Vagina (tissue), 2 donors: ENCODE measurements around the gene HES1. TPM values are rescaled to one million over a fixed set of nuclear protein-coding genes. Genes with fewer than 3 reads are reported as not detected.
"Not testable (repeated sequence)": the region's sequence is repeated elsewhere in the genome, so short reads cannot be mapped to it uniquely, and the experiment has no call there.

Source experiments
- DNase-seq, 2 donors: peaks; one replicate each; pipeline ENCODE4 v3.0.0-alpha.2; 2017; ENCODE audit errors: extremely low spot score in 2 of 2
- H3K27ac ChIP-seq: fragments of 200-600 bp; sonication (generic); one replicate; pipeline ENCODE4 v1.5.1; 2019
- H3K27me3 ChIP-seq: fragments of 200-600 bp; sonication (generic); one replicate; pipeline ENCODE4 v1.5.1; 2019
- H3K36me3 ChIP-seq, 2 donors: fragments of 200-600 bp; sonication (generic); one replicate each; pipeline ENCODE4 v1.5.1; 2017 to 2019
- H3K4me1 ChIP-seq: fragments of 200-600 bp; sonication (generic); one replicate; pipeline ENCODE4 v1.5.1; 2019
- H3K4me3 ChIP-seq, 2 donors: fragments of 200-600 bp; sonication (generic); 1 replicate in 1 of 2; 2 replicates in 1 of 2; pipeline ENCODE4 v1.5.1; 2016 to 2019
- H3K9me3 ChIP-seq: fragments of 200-600 bp; sonication (generic); one replicate; pipeline ENCODE4 v1.5.1; 2019
- CTCF ChIP-seq, 3 experiments: fragments of 450-650 bp in 2 of 3; fragments of 200-600 bp in 1 of 3; sonication (generic) in 1 of 3; IDR thresholded peaks; one replicate each; pipeline ENCODE4 v1.5.1; 2017 to 2019; ENCODE audit warnings: antibody characterized with exemption in 3 of 3, mild to moderate bottlenecking in 2 of 3, moderate library complexity in 2 of 3
- POLR2A ChIP-seq, 2 donors: fragments of 450-650 bp; IDR thresholded peaks; one replicate each; pipeline ENCODE4 v1.6.1; 2017; ENCODE audit warnings: antibody characterized with exemption in 2 of 2, mild to moderate bottlenecking in 2 of 2, moderate library complexity in 2 of 2
- POLR2AphosphoS5 ChIP-seq, 2 donors: sonication (generic); formaldehyde crosslinking; IDR thresholded peaks; one replicate each; pipeline ENCODE4 v1.9.0; 2017; ENCODE audit warnings: antibody characterized with exemption in 2 of 2, mild to moderate bottlenecking in 2 of 2, low read depth in 1 of 2; ENCODE audit not compliant: insufficient read depth in 1 of 2
- intact Hi-C: fragments of 100-400 bp; cut with DNase I; formaldehyde crosslinking; loops from one replicate; pipeline ENCODE4 v1.15.1; 2023
- total RNA-seq: library from RNA; depleted of rRNA; stranded (reverse); fragments of >200 nt; gene quantifications from one replicate; pipeline ENCODE4 v1.2.3, GENCODE V29; 2016

HES1 gene
- total RNA-seq, 1 donor from 2014 or later, result 191 TPM

- H3K4me1 ChIP-seq, result peaks cover 16% of the 10 kb centered on the region
- DNase-seq, result no peak
- H3K9me3 ChIP-seq, result no peaks in the 10 kb centered on the region
- TF ChIP-seq POLR2A (IDR thresholded peaks at IDR 0.05) (no peak), CTCF (IDR thresholded peaks at IDR 0.05) (no peak), POLR2AphosphoS5 (IDR thresholded peaks at IDR 0.05; ENCODE audit: insufficient read depth in 1 of 2, low read depth in 1 of 2) (no peak)
- intact Hi-C loops, result no loop called here
- H3K4me3 ChIP-seq, result no peak overlapping the region
- no peaks in the 10 kb centered on the region for H3K27me3 ChIP-seq
- no peaks in the 10 kb centered on the region for H3K36me3 ChIP-seq
- H3K27ac ChIP-seq, result no peak overlapping the region
Observed at GRCh38 chr3:194128202-194128918, 7.6 kb upstream of the HES1 start.

DNA sequence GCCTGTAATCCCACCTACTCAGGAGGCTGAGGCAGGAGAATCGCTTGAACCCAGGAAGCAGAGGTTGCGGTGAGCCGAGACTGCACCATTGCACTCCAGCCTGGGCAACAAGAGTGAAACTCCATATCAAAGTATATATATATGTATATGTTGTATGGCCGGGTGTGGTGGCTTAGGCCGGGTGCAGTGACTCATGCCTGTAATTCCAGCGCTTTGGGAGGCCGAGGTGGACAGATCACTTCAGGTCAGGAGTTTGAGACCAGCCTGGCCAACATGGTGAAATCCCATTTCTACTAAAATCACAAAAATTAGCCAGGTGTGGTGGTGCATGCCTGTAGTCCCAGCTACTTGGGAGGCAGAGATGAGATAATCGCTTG, 7.0 kb upstream of the HES1 start:
- H3K4me1 ChIP-seq, result peaks cover 16% of the 10 kb centered on the region
- intact Hi-C loops, H3K27ac ChIP-seq, H3K36me3 ChIP-seq, DNase-seq, H3K27me3 ChIP-seq, H3K4me3 ChIP-seq, H3K9me3 ChIP-seq: not testable (repeated sequence)

DNA sequence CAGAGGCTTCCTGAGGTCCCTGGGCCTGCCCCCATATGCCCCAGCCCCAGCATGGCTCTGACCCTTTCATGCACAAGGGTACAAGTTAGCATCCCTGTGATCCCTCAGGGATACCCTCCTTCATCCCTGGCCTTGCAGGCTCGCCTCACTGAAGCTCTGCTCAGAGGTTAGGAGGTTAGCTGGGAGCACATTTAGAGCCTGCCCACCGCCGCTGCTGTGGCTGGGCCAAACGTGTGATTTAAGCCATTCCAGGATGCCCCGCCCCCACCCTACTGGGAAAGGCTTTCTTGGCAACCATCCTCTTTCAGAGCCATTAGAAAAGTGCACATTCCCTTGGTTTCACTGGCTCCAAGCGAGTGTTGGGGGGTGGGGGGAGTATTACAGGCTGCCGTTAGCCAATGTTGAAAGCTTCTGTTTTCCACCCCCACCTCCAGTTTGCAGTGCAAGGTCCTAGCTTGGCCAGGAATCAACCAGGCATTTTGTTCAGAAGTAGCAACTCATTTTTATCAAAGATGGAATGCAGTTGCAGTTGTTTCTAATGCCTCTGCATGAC, 6.3 kb upstream of the HES1 start:
- DNase-seq, result no peak
- TF ChIP-seq CTCF (IDR thresholded peaks at IDR 0.05) (no peak), POLR2A (IDR thresholded peaks at IDR 0.05) (no peak), POLR2AphosphoS5 (IDR thresholded peaks at IDR 0.05; ENCODE audit: insufficient read depth in 1 of 2, low read depth in 1 of 2) (no peak)
- Histone ChIP-seq H3K9me3 (no peaks in the 10 kb centered on the region), H3K36me3 (no peaks in the 10 kb centered on the region), H3K27ac (no peak overlapping the region), H3K4me3 (no peak overlapping the region), H3K27me3 (no peaks in the 10 kb centered on the region), H3K4me1 (peaks cover 16% of the 10 kb centered on the region)
- intact Hi-C loops, result loop anchor here (10.0 kb wide), 1 partner anchor 55 kb away; no protein-coding TSS in a partner anchor

DNA sequence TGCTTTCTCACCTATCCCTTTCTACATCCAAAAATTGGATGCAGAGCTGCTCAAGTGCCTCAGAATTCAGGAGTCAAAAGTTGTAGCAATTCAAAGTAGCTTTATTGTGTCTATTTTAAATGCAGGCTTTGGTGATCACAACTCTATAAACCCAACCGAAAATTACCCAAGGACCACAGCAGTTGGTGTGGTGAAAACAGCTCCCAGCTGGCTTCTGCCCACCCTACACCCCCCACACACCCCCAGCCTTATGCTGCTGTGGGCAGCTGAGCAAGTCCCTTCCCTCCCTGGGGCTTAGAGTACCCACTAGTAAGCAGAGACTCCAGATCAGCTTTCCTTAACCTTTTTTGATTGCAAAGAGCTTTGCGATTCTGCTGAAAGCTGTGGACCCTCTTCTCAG, 5.8 kb upstream of the HES1 start:
- intact Hi-C loops, result loop anchor here (10.0 kb wide), 1 partner anchor 55 kb away; no protein-coding TSS in a partner anchor
- Histone ChIP-seq H3K9me3 (no peaks in the 10 kb centered on the region), H3K36me3 (no peaks in the 10 kb centered on the region), H3K4me1 (peaks cover 18% of the 10 kb centered on the region), H3K27ac (no peak overlapping the region), H3K4me3 (no peak overlapping the region), H3K27me3 (no peaks in the 10 kb centered on the region)
- DNase-seq, result no peak
- TF ChIP-seq POLR2A (IDR thresholded peaks at IDR 0.05), result no peak
- TF ChIP-seq CTCF (IDR thresholded peaks at IDR 0.05), result no peak
- TF ChIP-seq POLR2AphosphoS5 (IDR thresholded peaks at IDR 0.05; ENCODE audit: insufficient read depth in 1 of 2, low read depth in 1 of 2), result no peak

GRCh38 chr3:194130807-194131589, 5.0 kb upstream of the HES1 start:
- DNase-seq, result no peak

More at GRCh38 chr3:194130807-194131589, 5.0 kb upstream of the HES1 start:
- TF ChIP-seq POLR2AphosphoS5 (IDR thresholded peaks at IDR 0.05; ENCODE audit: insufficient read depth in 1 of 2, low read depth in 1 of 2) (no peak), POLR2A (IDR thresholded peaks at IDR 0.05) (no peak), CTCF (IDR thresholded peaks at IDR 0.05) (no peak)
- intact Hi-C loops, result loop anchor here (10.0 kb wide), 1 partner anchor 56 kb away; no protein-coding TSS in a partner anchor
- Histone ChIP-seq H3K27me3 (no peaks in the 10 kb centered on the region), H3K4me3 (no peak overlapping the region), H3K27ac (no peak overlapping the region), H3K4me1 (peaks cover 23% of the 10 kb centered on the region), H3K9me3 (no peaks in the 10 kb centered on the region), H3K36me3 (no peaks in the 10 kb centered on the region)
